ENCODE results near the gene STAG1. TPM values are rescaled to one million over a fixed set of nuclear protein-coding genes. Genes with fewer than 3 reads are reported as not detected.

Gene STAG1
- total and polyA plus RNA-seq, 9 of the 15 experiments (the other 6 are each of a cell fraction or from before 2014, with no cell fraction given), result 2.7 to 17.7 (median 8.8) TPM

DNA sequence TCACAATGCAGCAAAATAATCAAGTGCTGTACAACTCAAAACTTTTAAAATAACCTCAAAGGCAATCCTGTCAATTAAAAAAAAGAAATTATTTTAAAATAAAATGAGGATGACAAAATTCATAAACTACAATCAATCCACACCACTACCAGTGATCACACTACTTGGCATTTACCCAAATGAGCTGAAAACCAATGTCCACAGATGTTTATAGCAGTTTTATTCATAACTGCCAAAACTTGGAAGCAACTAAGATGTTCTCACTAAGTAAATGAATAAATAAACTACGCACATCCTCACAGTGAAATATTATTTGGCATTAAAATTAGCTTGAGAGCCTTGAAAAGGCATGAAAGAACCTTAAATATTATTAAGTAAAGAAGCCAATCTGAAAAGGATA, 121.3 kb downstream of the STAG1 start:
- CTCF ChIA-PET (ENCODE audit: low intra/inter-chr PET ratio), result no interaction called here
- DNase-seq (ENCODE audit: extremely low read depth in 1 of 4, low spot score in 3 of 4) (no peak), ATAC-seq (no peak), FAIRE-seq (no peak)
- Histone ChIP-seq H3K27me3 (ENCODE audit: control insufficient read depth in 2 of 2, insufficient read depth in 2 of 2, low read length in 2 of 2) (no peaks in the 10 kb centered on the region), H3K36me3 (ENCODE audit: control insufficient read depth, insufficient read depth, low read length) (peaks cover 7% of the 10 kb centered on the region; the same call in 1 of the 3 replicates), H3K4me2 (ENCODE audit: insufficient read depth, low read length) (no peak overlapping the region; the same call in 1 of the 2 replicates), H3K9me1 (ENCODE audit: control insufficient read depth, insufficient read depth, low read length) (no peaks in the 10 kb centered on the region), H3K4me3 (no peak overlapping the region), H2AFZ (ENCODE audit: low read depth, low read length) (no peak overlapping the region), H3K27ac (ENCODE audit: extremely low read depth, low read depth, low read length) (no peak overlapping the region), H3K9me3 (replicated peaks; ENCODE audit: control insufficient read depth, insufficient read depth, low read depth, low read length) (0 out of 2 replicates have a peak, but pooled peaks cover 2% of the 10 kb centered on the region), H3K4me1 (replicated peaks in 1 of 2; ENCODE audit: control insufficient read depth in 2 of 2, insufficient read depth in 2 of 2, low read length in 2 of 2) (peaks cover 0 to 8% of the 10 kb centered on the region in 2 experiments; a peak in 3 of 5 replicates), H3K9ac (ENCODE audit: insufficient read depth in 1 of 2, low read depth in 2 of 2, low read length in 2 of 2) (no peak overlapping the region), H3K79me2 (ENCODE audit: control insufficient read depth, insufficient read depth, low read length) (peaks cover 30% of the 10 kb centered on the region; the same call in 2 of the 3 replicates), H4K20me1 (replicated peaks; ENCODE audit: control insufficient read depth, insufficient read depth, low read length) (no peaks in the 10 kb centered on the region)
- WGBS (ENCODE audit: insufficient coverage, low coverage, missing lambda C conversion rate), result 100% methylated on average over 1 of the region's 1 CpG
- POLR2A ChIA-PET, result no interaction called here
- BruUV-seq (replicated peaks), result no TSS peak
- in situ Hi-C loops (cut with MboI), result no loop called here
- intact Hi-C loops (cut with micrococcal nuclease), result no loop called here
- no peak for TF ChIP-seq SMARCA4 (IDR thresholded peaks at IDR 0.05)
- no peak for TF ChIP-seq ZNF586 (CRISPR knock-in tag; conservative IDR thresholded peaks at IDR 0.05)
- TF ChIP-seq HDAC1 (IDR thresholded peaks at IDR 0.05), result no peak
- TF ChIP-seq, protein P1, sequence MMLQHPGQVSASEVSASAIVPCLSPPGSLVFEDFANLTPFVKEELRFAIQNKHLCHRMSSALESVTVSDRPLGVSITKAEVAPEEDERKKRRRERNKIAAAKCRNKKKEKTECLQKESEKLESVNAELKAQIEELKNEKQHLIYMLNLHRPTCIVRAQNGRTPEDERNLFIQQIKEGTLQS (IDR thresholded peaks at IDR 0.05), result no peak
- TF ChIP-seq, protein P1 (CRISPR knock-in tag; conservative IDR thresholded peaks at IDR 0.05), result no peak
- no peak for TF ChIP-seq RBM17 (IDR thresholded peaks at IDR 0.05; ENCODE audit: borderline replicate concordance, low read depth, low read length)
- TF ChIP-seq, protein P2, sequence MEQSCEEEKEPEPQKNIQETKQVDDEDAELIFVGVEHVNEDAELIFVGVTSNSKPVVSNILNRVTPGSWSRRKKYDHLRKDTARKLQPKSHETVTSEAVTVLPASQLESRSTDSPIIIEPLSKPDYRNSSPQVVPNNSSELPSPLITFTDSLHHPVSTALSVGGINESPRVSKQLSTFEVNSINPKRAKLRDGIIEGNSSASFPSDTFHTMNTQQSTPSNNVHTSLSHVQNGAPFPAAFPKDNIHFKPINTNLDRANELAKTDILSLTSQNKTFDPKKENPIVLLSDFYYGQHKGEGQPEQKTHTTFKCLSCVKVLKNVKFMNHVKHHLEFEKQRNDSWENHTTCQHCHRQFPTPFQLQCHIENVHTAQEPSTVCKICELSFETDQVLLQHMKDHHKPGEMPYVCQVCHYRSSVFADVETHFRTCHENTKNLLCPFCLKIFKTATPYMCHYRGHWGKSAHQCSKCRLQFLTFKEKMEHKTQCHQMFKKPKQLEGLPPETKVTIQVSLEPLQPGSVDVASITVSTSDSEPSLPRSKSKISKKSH (CRISPR knock-in tag; IDR thresholded peaks at IDR 0.05), result no peak
- TF ChIP-seq FOXK2 (conservative IDR thresholded peaks at IDR 0.05 in 1 of 2, IDR thresholded peaks at IDR 0.05 in 1 of 2; ENCODE audit: low read depth in 2 of 2), result no peak
- TF ChIP-seq ZNF77 (CRISPR knock-in tag; IDR thresholded peaks at IDR 0.05), result no peak
- TF ChIP-seq, protein P3, sequence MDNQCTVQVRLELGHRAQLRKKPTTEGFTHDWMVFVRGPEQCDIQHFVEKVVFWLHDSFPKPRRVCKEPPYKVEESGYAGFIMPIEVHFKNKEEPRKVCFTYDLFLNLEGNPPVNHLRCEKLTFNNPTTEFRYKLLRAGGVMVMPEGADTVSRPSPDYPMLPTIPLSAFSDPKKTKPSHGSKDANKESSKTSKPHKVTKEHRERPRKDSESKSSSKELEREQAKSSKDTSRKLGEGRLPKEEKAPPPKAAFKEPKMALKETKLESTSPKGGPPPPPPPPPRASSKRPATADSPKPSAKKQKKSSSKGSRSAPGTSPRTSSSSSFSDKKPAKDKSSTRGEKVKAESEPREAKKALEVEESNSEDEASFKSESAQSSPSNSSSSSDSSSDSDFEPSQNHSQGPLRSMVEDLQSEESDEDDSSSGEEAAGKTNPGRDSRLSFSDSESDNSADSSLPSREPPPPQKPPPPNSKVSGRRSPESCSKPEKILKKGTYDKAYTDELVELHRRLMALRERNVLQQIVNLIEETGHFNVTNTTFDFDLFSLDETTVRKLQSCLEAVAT (IDR thresholded peaks at IDR 0.05), result no peak
- no peak for TF ChIP-seq ILF3 (IDR thresholded peaks at IDR 0.05; ENCODE audit: borderline replicate concordance)
- TF ChIP-seq PCBP2 (IDR thresholded peaks at IDR 0.05; ENCODE audit: low read depth, low read length, poor library complexity, severe bottlenecking), result no peak
- TF ChIP-seq DACH1 (IDR thresholded peaks at IDR 0.05; ENCODE audit: partially characterized antibody), result no peak
- TF ChIP-seq, protein P4, sequence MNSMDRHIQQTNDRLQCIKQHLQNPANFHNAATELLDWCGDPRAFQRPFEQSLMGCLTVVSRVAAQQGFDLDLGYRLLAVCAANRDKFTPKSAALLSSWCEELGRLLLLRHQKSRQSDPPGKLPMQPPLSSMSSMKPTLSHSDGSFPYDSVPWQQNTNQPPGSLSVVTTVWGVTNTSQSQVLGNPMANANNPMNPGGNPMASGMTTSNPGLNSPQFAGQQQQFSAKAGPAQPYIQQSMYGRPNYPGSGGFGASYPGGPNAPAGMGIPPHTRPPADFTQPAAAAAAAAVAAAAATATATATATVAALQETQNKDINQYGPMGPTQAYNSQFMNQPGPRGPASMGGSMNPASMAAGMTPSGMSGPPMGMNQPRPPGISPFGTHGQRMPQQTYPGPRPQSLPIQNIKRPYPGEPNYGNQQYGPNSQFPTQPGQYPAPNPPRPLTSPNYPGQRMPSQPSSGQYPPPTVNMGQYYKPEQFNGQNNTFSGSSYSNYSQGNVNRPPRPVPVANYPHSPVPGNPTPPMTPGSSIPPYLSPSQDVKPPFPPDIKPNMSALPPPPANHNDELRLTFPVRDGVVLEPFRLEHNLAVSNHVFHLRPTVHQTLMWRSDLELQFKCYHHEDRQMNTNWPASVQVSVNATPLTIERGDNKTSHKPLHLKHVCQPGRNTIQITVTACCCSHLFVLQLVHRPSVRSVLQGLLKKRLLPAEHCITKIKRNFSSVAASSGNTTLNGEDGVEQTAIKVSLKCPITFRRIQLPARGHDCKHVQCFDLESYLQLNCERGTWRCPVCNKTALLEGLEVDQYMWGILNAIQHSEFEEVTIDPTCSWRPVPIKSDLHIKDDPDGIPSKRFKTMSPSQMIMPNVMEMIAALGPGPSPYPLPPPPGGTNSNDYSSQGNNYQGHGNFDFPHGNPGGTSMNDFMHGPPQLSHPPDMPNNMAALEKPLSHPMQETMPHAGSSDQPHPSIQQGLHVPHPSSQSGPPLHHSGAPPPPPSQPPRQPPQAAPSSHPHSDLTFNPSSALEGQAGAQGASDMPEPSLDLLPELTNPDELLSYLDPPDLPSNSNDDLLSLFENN (IDR thresholded peaks at IDR 0.05; ENCODE audit: low read depth in 2 of 2, low read length in 2 of 2), result no peak
- TF ChIP-seq NFYB (IDR thresholded peaks at IDR 0.05; ENCODE audit: extremely low read depth, insufficient read length), result no peak

Measured in K562 (cell line).